Body of pancreas (tissue), 4 donors: ENCODE results near the gene CYFIP1. TPM values are rescaled to one million over a fixed set of nuclear protein-coding genes. Genes with fewer than 3 reads are reported as not detected.

Experiments
- ATAC-seq: fragments of 150-250 bp; one replicate; pipeline ENCODE4 v1.9.1; 2016
- DNase-seq, 4 donors: peaks; one replicate each; pipeline ENCODE4 v3.0.0-alpha.2; 2019
- H3K27ac ChIP-seq, 4 donors: fragments of 200-600 bp; sonication (generic); 1 replicate in 3 of 4; 2 replicates in 1 of 4; pipeline versions ENCODE4 v1.5.1 to v1.6.1; 2016 to 2019; ENCODE audit warnings: mild to moderate bottlenecking in 1 of 4, mixed read lengths in 1 of 4, moderate library complexity in 1 of 4
- H3K27me3 ChIP-seq, 2 donors: fragments of 200-600 bp; sonication (generic); one replicate each; pipeline ENCODE4 v1.6.0; 2016; ENCODE audit warnings: mild to moderate bottlenecking in 1 of 2
- H3K36me3 ChIP-seq, 2 donors: fragments of 200-600 bp; sonication (generic); replicated peaks in 1 of 2; 2 replicates each; pipeline ENCODE4 v1.5.1; 2016; ENCODE audit warnings: low read depth in 2 of 2; ENCODE audit not compliant: insufficient read depth in 1 of 2
- H3K4me1 ChIP-seq: fragments of 200-600 bp; sonication (generic); one replicate; pipeline ENCODE4 v1.6.0; 2016
- H3K4me3 ChIP-seq, 2 donors: fragments of 200-600 bp; sonication (generic); 1 replicate in 1 of 2; 2 replicates in 1 of 2; pipeline ENCODE4 v1.5.1; 2016 to 2019
- H3K9me3 ChIP-seq, 3 donors: fragments of 200-600 bp; sonication (generic); 1 replicate in 2 of 3; 2 replicates in 1 of 3; pipeline ENCODE4 v1.5.1; 2016
- CTCF ChIP-seq, 7 experiments: fragments of 450-650 bp in 4 of 7; fragments of 200-600 bp in 3 of 7; sonication (generic) in 3 of 7; IDR thresholded peaks; one replicate each; pipeline ENCODE4 v1.5.1; 2016 to 2019; ENCODE audit warnings: antibody characterized with exemption in 7 of 7
- POLR2A ChIP-seq, 3 donors: fragments of 450-650 bp; IDR thresholded peaks; one replicate each; pipeline ENCODE4 v1.6.1; 2016; ENCODE audit warnings: antibody characterized with exemption in 3 of 3, mild to moderate bottlenecking in 2 of 3
- WGBS, 2 donors: methylation state at CpG; one replicate each; pipeline ENCODE4 v1.1.5; 2017; 5-methylcytosine and 5-hydroxymethylcytosine counted together
- intact Hi-C: fragments of 100-400 bp; cut with DNase I; formaldehyde crosslinking; loops from one replicate; pipeline ENCODE4 v1.15.1; 2023
- total RNA-seq, 2 donors: library from RNA; depleted of rRNA; stranded (reverse); fragments of >200 nt; gene quantifications; one replicate each; pipeline ENCODE4 v1.1.0, GENCODE V29; 2016

The CYFIP1 gene
- total RNA-seq, 2 donors from 2014 or later: 68.5 to 68.6 TPM

- no peak for DNase-seq
- H3K4me3 ChIP-seq: no peak overlapping the region
- H3K27ac ChIP-seq: no peak overlapping the region
- H3K4me1 ChIP-seq: no peaks in the 10 kb centered on the region
- peaks cover 4 to 36% of the 10 kb centered on the region in 2 donors for H3K36me3 ChIP-seq
- intact Hi-C loops: no loop called here
- 88 to 91% methylated on average over 7 of the region's 7 CpGs for WGBS, 2 donors
- H3K9me3 ChIP-seq: no peaks in the 10 kb centered on the region
- no peak for TF ChIP-seq POLR2A (IDR thresholded peaks at IDR 0.05)
- TF ChIP-seq CTCF (IDR thresholded peaks at IDR 0.05): no peak
- ATAC-seq: no peak
- no peaks in the 10 kb centered on the region for H3K27me3 ChIP-seq
Observed at GRCh38 chr15:22874966-22875365, 105.2 kb downstream of the CYFIP1 start.

GRCh38 chr15:22874256-22874655 is 105.9 kb downstream of the CYFIP1 start:
- Histone ChIP-seq H3K9me3 (no peaks in the 10 kb centered on the region), H3K4me1 (no peaks in the 10 kb centered on the region), H3K27me3 (no peaks in the 10 kb centered on the region), H3K27ac (no peak overlapping the region), H3K4me3 (no peak overlapping the region), H3K36me3 (peaks cover 4 to 37% of the 10 kb centered on the region in 2 donors)
- DNase-seq (no peak), ATAC-seq (no peak)
- 87 to 97% methylated on average over 7 to 8 of the region's 8 CpGs for WGBS, 2 donors
- intact Hi-C loops: no loop called here
- TF ChIP-seq CTCF (IDR thresholded peaks at IDR 0.05) (no peak), POLR2A (IDR thresholded peaks at IDR 0.05) (no peak)

GRCh38 chr15:22873841-22874240 is 106.3 kb downstream of the CYFIP1 start:
- H3K27me3 ChIP-seq: no peaks in the 10 kb centered on the region
- no peak overlapping the region for H3K27ac ChIP-seq
- ATAC-seq (no peak), DNase-seq (no peak)
- TF ChIP-seq POLR2A (IDR thresholded peaks at IDR 0.05) (no peak), CTCF (IDR thresholded peaks at IDR 0.05) (no peak)
- H3K4me1 ChIP-seq: no peaks in the 10 kb centered on the region
- H3K4me3 ChIP-seq: no peak overlapping the region
- no peaks in the 10 kb centered on the region for H3K9me3 ChIP-seq
- 95 to 100% methylated on average over 6 to 9 of the region's 9 CpGs for WGBS, 2 donors
- intact Hi-C loops: no loop called here
- peaks cover 4 to 39% of the 10 kb centered on the region in 2 donors for H3K36me3 ChIP-seq

- ATAC-seq: no peak
Observed at GRCh38 chr15:22872936-22873701, 107.0 kb downstream of the CYFIP1 start.

More at GRCh38 chr15:22872936-22873701, 107.0 kb downstream of the CYFIP1 start:
- no peak for TF ChIP-seq CTCF (IDR thresholded peaks at IDR 0.05)
- no peak for TF ChIP-seq POLR2A (IDR thresholded peaks at IDR 0.05)
- Histone ChIP-seq H3K9me3 (no peaks in the 10 kb centered on the region), H3K27me3 (no peaks in the 10 kb centered on the region), H3K4me1 (no peaks in the 10 kb centered on the region), H3K36me3 (peaks cover 4 to 42% of the 10 kb centered on the region in 2 donors), H3K4me3 (no peak overlapping the region), H3K27ac (peak overlapping the region in 1 of 4 donors; percentile 23)
- no peak for DNase-seq
- intact Hi-C loops: no loop called here
- 84 to 94% methylated on average over 12 to 17 of the region's 17 CpGs for WGBS, 2 donors
